ENCODE measurements around the gene IPO8.

IPO8 gene

GRCh38 chr12:30691122-30691879 is 4.4 kb downstream of the IPO8 start:
- Histone ChIP-seq H3K4me1 (ENCODE audit: control insufficient read depth in 1 of 2, insufficient read depth in 1 of 2, low read depth in 1 of 2, low read length in 1 of 2) (peaks cover 40 to 44% of the 10 kb centered on the region in 2 experiments), H3K27ac (no peak overlapping the region), H3K27me3 (no peaks in the 10 kb centered on the region), H3K9me3 (no peaks in the 10 kb centered on the region), H3K4me3 (ENCODE audit: low read depth in 1 of 2, low read length in 1 of 2) (no peak overlapping the region), H3K36me3 (no peaks in the 10 kb centered on the region)
- TF ChIP-seq CTCF (IDR thresholded peaks at IDR 0.05), result no peak

- H3K4me3 ChIP-seq (ENCODE audit: low read depth in 1 of 2, low read length in 1 of 2), result no peak overlapping the region
- peaks cover 5% of the 10 kb centered on the region for H3K36me3 ChIP-seq
- no peaks in the 10 kb centered on the region for H3K27me3 ChIP-seq
- peaks cover 20 to 24% of the 10 kb centered on the region in 2 experiments for H3K4me1 ChIP-seq (ENCODE audit: control insufficient read depth in 1 of 2, insufficient read depth in 1 of 2, low read depth in 1 of 2, low read length in 1 of 2)
- no peak for TF ChIP-seq CTCF (IDR thresholded peaks at IDR 0.05)
- no peaks in the 10 kb centered on the region for H3K9me3 ChIP-seq
- H3K27ac ChIP-seq, result no peak overlapping the region
These were observed 8.2 kb downstream of the IPO8 start for GRCh38 chr12:30687265-30687986.

- no peaks in the 10 kb centered on the region for H3K9me3 ChIP-seq
- no peak for TF ChIP-seq CTCF (IDR thresholded peaks at IDR 0.05)
- H3K27ac ChIP-seq, result peak overlapping the region; percentile 76
- peaks cover 46 to 49% of the 10 kb centered on the region in 2 experiments for H3K4me1 ChIP-seq (ENCODE audit: control insufficient read depth in 1 of 2, insufficient read depth in 1 of 2, low read depth in 1 of 2, low read length in 1 of 2)
- H3K4me3 ChIP-seq (ENCODE audit: low read depth in 1 of 2, low read length in 1 of 2), result peak overlapping the region in 1 of 2 experiments; percentile 17
- H3K36me3 ChIP-seq, result peaks cover 16% of the 10 kb centered on the region
- no peaks in the 10 kb centered on the region for H3K27me3 ChIP-seq
These were observed 16.4 kb downstream of the IPO8 start for GRCh38 chr12:30679241-30679640.

- Histone ChIP-seq H3K4me1 (ENCODE audit: control insufficient read depth in 1 of 2, insufficient read depth in 1 of 2, low read depth in 1 of 2, low read length in 1 of 2) (peaks cover 41 to 43% of the 10 kb centered on the region in 2 experiments), H3K4me3 (ENCODE audit: low read depth in 1 of 2, low read length in 1 of 2) (no peak overlapping the region), H3K36me3 (peaks cover 23% of the 10 kb centered on the region), H3K27me3 (no peaks in the 10 kb centered on the region), H3K27ac (peak overlapping the region; percentile 76), H3K9me3 (no peaks in the 10 kb centered on the region)
- no peak for TF ChIP-seq CTCF (IDR thresholded peaks at IDR 0.05)
These were observed 17.4 kb downstream of the IPO8 start for GRCh38 chr12:30678221-30678620.

- Histone ChIP-seq H3K36me3 (peaks cover 70% of the 10 kb centered on the region), H3K4me1 (ENCODE audit: control insufficient read depth in 1 of 2, insufficient read depth in 1 of 2, low read depth in 1 of 2, low read length in 1 of 2) (no peaks in the 10 kb centered on the region), H3K9me3 (no peaks in the 10 kb centered on the region), H3K4me3 (ENCODE audit: low read depth in 1 of 2, low read length in 1 of 2) (no peak overlapping the region), H3K27ac (no peak overlapping the region), H3K27me3 (no peaks in the 10 kb centered on the region)
- TF ChIP-seq CTCF (IDR thresholded peaks at IDR 0.05), result no peak
These were observed 34.5 kb downstream of the IPO8 start for GRCh38 chr12:30661210-30661609.

Measured in neutrophil (primary cell).